ENCODE results near the gene CCT8L2.
"Not testable (repeated sequence)": the region's sequence is repeated elsewhere in the genome, so short reads cannot be mapped to it uniquely, and the experiment has no call there.

DNA sequence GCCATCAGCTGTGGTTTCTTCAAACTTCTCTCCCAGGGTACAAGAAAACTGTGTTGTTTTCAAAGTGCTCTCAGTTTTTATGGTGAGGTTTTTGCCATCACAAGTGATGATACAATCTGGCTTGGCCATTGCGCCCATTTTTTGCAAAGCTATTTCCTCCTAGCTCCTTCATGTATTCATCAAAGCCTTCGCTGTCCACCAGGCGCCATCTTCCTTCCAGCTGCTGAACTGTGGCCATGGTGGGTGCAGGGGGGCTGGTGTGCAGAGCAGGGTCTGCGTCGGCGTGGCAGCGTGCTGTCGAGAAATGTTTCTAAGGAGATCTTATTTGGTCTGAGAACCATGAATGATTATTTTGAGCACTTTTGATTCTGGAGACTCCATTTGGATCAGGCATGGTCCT, 2.6 kb upstream of the CCT8L2 start:
- TF ChIP-seq, protein P1, sequence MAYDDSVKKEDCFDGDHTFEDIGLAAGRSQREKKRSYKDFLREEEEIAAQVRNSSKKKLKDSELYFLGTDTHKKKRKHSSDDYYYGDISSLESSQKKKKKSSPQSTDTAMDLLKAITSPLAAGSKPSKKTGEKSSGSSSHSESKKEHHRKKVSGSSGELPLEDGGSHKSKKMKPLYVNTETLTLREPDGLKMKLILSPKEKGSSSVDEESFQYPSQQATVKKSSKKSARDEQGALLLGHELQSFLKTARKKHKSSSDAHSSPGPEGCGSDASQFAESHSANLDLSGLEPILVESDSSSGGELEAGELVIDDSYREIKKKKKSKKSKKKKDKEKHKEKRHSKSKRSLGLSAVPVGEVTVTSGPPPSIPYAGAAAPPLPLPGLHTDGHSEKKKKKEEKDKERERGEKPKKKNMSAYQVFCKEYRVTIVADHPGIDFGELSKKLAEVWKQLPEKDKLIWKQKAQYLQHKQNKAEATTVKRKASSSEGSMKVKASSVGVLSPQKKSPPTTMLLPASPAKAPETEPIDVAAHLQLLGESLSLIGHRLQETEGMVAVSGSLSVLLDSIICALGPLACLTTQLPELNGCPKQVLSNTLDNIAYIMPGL (CRISPR knock-in tag; IDR thresholded peaks at IDR 0.05; ENCODE audit: borderline replicate concordance) = not testable (repeated sequence)
- not testable (repeated sequence) for TF ChIP-seq MYC (IDR thresholded peaks at IDR 0.05; ENCODE audit: borderline replicate concordance, low read length); HDAC2 (IDR thresholded peaks at IDR 0.05); HOXA7 (CRISPR knock-in tag; IDR thresholded peaks at IDR 0.05); RAD21 (conservative IDR thresholded peaks at IDR 0.05 in 1 of 2, IDR thresholded peaks at IDR 0.05 in 1 of 2)
- TF ChIP-seq, protein P2, sequence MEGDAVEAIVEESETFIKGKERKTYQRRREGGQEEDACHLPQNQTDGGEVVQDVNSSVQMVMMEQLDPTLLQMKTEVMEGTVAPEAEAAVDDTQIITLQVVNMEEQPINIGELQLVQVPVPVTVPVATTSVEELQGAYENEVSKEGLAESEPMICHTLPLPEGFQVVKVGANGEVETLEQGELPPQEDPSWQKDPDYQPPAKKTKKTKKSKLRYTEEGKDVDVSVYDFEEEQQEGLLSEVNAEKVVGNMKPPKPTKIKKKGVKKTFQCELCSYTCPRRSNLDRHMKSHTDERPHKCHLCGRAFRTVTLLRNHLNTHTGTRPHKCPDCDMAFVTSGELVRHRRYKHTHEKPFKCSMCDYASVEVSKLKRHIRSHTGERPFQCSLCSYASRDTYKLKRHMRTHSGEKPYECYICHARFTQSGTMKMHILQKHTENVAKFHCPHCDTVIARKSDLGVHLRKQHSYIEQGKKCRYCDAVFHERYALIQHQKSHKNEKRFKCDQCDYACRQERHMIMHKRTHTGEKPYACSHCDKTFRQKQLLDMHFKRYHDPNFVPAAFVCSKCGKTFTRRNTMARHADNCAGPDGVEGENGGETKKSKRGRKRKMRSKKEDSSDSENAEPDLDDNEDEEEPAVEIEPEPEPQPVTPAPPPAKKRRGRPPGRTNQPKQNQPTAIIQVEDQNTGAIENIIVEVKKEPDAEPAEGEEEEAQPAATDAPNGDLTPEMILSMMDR (IDR thresholded peaks at IDR 0.05) = not testable (repeated sequence)
